Measurements from ENCODE around the gene PYGO1. TPM values are rescaled to one million over a fixed set of nuclear protein-coding genes. Genes with fewer than 3 reads are reported as not detected.
"Not testable (repeated sequence)": the region's sequence is repeated elsewhere in the genome, so short reads cannot be mapped to it uniquely, and the experiment has no call there.

Gene PYGO1
- total RNA-seq, 2 experiments from 2014 or later: not detected

DNA sequence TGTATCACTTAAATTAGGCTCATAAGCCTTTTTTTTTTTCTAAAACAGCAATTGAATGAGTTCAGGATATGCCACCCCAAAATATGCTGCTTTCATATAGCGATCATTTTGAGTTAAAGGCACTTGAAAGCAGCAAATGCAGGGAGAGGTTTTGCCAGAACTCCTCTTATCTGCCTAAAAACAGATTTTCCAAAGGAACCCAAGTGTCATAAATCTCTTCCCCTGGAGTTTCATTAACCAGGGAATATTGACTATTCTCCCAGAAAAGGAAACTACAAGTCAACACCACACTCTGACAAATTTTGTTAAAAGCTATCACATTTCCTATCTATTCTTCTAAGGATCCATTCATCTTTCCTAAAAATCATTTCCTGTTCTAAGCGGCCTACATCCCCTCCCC, 91.4 kb downstream of the PYGO1 start:
- H3K36me3 Mint-ChIP-seq (ENCODE audit: low read depth): no peaks in the 10 kb centered on the region

DNA sequence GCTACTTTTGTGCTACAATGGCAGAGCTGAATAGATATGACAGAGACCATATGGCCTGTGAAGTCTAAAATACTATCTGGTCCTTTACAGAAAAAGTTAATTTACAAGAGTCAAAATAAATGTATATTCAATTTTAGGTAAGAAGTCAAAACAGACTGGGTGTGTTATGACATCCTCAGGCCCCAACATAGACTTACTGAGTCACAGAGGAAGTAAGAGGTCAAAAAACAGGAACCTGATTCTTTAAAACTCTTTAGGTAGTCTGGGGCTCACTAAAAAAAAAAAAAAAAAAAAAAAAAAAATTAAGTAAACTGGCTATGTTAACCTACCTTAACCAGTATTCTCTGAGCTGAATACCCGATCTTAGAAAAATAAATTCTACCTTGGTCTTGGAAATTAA, 93.2 kb downstream of the PYGO1 start:
- ChIA-PET CTCF (no interaction called here), POLR2A (no interaction called here)
- ATAC-seq (ENCODE audit: poor library complexity): no peak
- Histone ChIP-seq H3K4me1 (ENCODE audit: insufficient read depth, low read length) (peaks cover 9% of the 10 kb centered on the region), H3K4me3 (ENCODE audit: low read length) (no peak overlapping the region), H3K27ac (ENCODE audit: low read depth in 1 of 2, low read length in 2 of 2) (no peak overlapping the region), H3K9me3 (ENCODE audit: control insufficient read depth in 1 of 2, insufficient read depth in 1 of 2, low read length in 2 of 2) (no peaks in the 10 kb centered on the region), H3K36me3 (ENCODE audit: insufficient read depth, low read length) (no peaks in the 10 kb centered on the region), H3K27me3 (ENCODE audit: control insufficient read depth in 1 of 2, insufficient read depth in 2 of 2, low read length in 2 of 2) (no peaks in the 10 kb centered on the region)
- no peak overlapping the region for H3K27ac Mint-ChIP-seq
- H3K4me1 Mint-ChIP-seq (ENCODE audit: low read depth): peaks cover 9% of the 10 kb centered on the region
- DNase-seq: peak in 3 of 14 experiments; percentile 9 to 41 (median 32)
- TF ChIP-seq, protein P1, sequence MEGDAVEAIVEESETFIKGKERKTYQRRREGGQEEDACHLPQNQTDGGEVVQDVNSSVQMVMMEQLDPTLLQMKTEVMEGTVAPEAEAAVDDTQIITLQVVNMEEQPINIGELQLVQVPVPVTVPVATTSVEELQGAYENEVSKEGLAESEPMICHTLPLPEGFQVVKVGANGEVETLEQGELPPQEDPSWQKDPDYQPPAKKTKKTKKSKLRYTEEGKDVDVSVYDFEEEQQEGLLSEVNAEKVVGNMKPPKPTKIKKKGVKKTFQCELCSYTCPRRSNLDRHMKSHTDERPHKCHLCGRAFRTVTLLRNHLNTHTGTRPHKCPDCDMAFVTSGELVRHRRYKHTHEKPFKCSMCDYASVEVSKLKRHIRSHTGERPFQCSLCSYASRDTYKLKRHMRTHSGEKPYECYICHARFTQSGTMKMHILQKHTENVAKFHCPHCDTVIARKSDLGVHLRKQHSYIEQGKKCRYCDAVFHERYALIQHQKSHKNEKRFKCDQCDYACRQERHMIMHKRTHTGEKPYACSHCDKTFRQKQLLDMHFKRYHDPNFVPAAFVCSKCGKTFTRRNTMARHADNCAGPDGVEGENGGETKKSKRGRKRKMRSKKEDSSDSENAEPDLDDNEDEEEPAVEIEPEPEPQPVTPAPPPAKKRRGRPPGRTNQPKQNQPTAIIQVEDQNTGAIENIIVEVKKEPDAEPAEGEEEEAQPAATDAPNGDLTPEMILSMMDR (IDR thresholded peaks at IDR 0.05): no peak
- no peaks in the 10 kb centered on the region for H3K9me3 Mint-ChIP-seq
- no peak overlapping the region for H3K4me3 Mint-ChIP-seq
- intact Hi-C loops (cut with DNase I, micrococcal nuclease): loop anchor here in 1 of 2 experiments (10.0 kb wide), 1 partner anchor 290 kb away; no protein-coding TSS in a partner anchor
- H3K27me3 Mint-ChIP-seq: no peaks in the 10 kb centered on the region
- no peaks in the 10 kb centered on the region for H3K36me3 Mint-ChIP-seq (ENCODE audit: low read depth)

More for the DNA sequence above, 91.4 kb downstream of the PYGO1 start:
- Mint-ChIP-seq H3K27me3 (no peaks in the 10 kb centered on the region), H3K4me3 (peak overlapping the region; percentile 54), H3K9me3 (no peaks in the 10 kb centered on the region), H3K27ac (peak overlapping the region; percentile 30), H3K4me1 (ENCODE audit: low read depth) (peaks cover 9% of the 10 kb centered on the region)
- H3K4me3 ChIP-seq (ENCODE audit: low read length): no peak overlapping the region
- TF ChIP-seq, protein P1 (IDR thresholded peaks at IDR 0.05): no peak
- ChIA-PET POLR2A (no interaction called here), CTCF (no interaction called here)
- DNase-seq: no peak
- H3K4me1 ChIP-seq (ENCODE audit: insufficient read depth, low read length): peaks cover 9% of the 10 kb centered on the region
- H3K9me3 ChIP-seq (ENCODE audit: control insufficient read depth in 1 of 2, insufficient read depth in 1 of 2, low read length in 2 of 2): no peaks in the 10 kb centered on the region
- H3K36me3 ChIP-seq (ENCODE audit: insufficient read depth, low read length): no peaks in the 10 kb centered on the region
- no peaks in the 10 kb centered on the region for H3K27me3 ChIP-seq (ENCODE audit: control insufficient read depth in 1 of 2, insufficient read depth in 2 of 2, low read length in 2 of 2)
- intact Hi-C loops (cut with DNase I, micrococcal nuclease): loop anchor here in 1 of 2 experiments (10.0 kb wide), 1 partner anchor 292 kb away; no protein-coding TSS in a partner anchor
- no peak for ATAC-seq (ENCODE audit: poor library complexity)
- no peak overlapping the region for H3K27ac ChIP-seq (ENCODE audit: low read depth in 1 of 2, low read length in 2 of 2)

DNA sequence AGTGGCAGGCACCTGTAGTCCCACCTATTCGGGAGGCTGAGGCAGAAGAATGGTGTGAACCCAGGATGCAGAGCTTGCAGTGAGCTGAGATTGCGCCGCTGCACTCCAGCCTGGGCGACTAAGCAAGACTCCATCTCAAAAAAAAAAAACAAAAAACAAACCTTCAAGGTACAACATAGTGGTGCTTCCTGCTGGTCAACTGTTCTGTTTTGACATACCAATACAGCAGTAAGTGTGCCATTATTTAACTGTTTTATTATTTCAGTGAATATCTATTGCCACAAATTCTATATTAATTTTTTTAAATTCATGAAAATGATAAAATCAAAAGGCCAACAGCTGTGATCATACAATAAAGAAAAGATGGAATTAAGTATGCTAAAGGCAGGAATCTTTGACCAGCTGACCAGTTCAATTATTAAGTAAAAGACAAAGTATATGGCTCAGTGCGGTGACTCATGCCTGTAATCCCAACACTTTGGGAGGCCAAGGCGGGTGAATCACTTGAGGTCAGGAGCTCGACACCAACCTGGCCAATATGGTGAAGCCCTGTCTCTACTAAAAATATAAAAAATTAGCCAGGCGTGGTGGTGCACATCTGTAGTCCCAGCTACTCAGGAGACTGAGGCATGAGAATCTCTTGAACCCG, 99.1 kb downstream of the PYGO1 start:
- CTCF ChIA-PET; H3K4me3 Mint-ChIP-seq; H3K36me3 Mint-ChIP-seq (ENCODE audit: low read depth); POLR2A ChIA-PET; H3K36me3 ChIP-seq (ENCODE audit: insufficient read depth, low read length); H3K4me1 Mint-ChIP-seq (ENCODE audit: low read depth); H3K9me3 ChIP-seq (ENCODE audit: control insufficient read depth in 1 of 2, insufficient read depth in 1 of 2, low read length in 2 of 2); H3K27ac Mint-ChIP-seq; ATAC-seq (ENCODE audit: poor library complexity); H3K4me1 ChIP-seq (ENCODE audit: insufficient read depth, low read length); H3K27me3 Mint-ChIP-seq; H3K4me3 ChIP-seq (ENCODE audit: low read length); H3K9me3 Mint-ChIP-seq; DNase-seq; H3K27ac ChIP-seq (ENCODE audit: low read depth in 1 of 2, low read length in 2 of 2); H3K27me3 ChIP-seq (ENCODE audit: control insufficient read depth in 1 of 2, insufficient read depth in 2 of 2, low read length in 2 of 2); intact Hi-C loops (cut with DNase I, micrococcal nuclease): not testable (repeated sequence)

Other genes starting within 250 kb of the PYGO1 start
- 10 to 100 TPM; 29.9 to 31.5 TPM for gene CCPG1, start 180.0 kb downstream of the PYGO1 start, total RNA-seq
- not detected for gene PIERCE2, start 179.8 kb downstream of the PYGO1 start, total RNA-seq
- under 1 TPM in 1 of 2 experiments, not detected in 1; 0.16 TPM for gene DNAAF4, start 80.1 kb downstream of the PYGO1 start, total RNA-seq
- gene PRTG, start 154.8 kb upstream of the PYGO1 start, total RNA-seq: not detected